ENCODE data around the gene CCNA2.

The CCNA2 gene

DNA sequence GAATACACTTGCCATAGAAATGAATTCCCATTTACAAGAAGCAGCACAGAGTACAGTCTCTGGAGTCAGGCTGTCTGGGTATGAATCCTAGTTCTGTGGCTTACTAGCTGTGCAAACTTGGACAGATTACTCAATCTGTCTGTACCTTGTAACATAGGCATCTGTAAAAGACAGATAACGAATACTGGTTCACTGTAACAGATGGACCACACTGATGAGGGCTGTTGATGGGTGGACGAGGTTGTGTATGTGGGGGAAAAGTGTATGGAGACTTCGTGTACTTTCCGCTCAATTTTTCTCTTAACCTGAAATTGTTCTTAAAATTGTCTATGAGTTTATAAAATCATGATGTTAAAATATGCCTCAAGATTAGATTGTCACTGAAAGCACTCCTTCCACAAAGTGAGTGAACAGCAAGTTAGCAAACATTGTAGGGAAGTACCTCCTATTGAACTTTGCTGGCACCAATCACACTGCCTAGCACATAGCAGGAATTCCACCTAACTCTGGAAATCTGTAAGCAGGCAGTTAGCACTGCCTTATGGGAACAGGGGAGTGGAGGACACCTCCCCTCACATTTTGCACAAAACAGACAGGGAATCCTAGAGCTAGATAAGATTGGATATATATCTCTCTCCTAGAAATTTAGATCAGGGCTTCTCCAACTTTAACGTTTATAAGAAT lies 29.0 kb downstream of the CCNA2 start:
- no peak for DNase-seq (ENCODE audit: low spot score)
- H3K27ac Mint-ChIP-seq, result peak overlapping the region; percentile 22

DNA sequence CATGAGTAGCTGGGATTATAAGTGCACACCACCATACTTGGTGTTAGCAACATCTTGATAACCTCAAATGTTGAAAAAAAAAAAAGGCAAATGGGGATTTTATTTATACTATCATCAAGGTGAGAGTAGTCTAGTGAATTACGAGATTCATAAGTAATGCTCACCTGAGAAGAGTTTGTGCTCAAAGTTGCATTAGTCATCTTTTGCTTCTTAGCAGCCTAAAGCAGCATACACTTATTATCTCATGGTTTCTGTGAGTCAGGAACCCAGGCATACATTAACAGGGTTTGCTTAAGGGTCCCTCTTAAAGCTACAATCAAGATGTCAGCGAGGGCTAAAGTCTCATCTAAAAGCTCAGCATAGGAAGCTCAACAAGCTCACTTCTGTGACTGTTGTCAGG lies 30.7 kb downstream of the CCNA2 start:
- Mint-ChIP-seq H3K36me3 (ENCODE audit: low read depth) (no peaks in the 10 kb centered on the region), H3K9me3 (no peaks in the 10 kb centered on the region), H3K27me3 (ENCODE audit: low read depth) (peaks cover 6% of the 10 kb centered on the region), H3K27ac (no peak overlapping the region), H3K4me1 (ENCODE audit: low read depth) (peaks cover 27% of the 10 kb centered on the region), H3K4me3 (no peak overlapping the region)
- DNase-seq (ENCODE audit: low spot score), result no peak

More for the DNA sequence above, 29.0 kb downstream of the CCNA2 start:
- Mint-ChIP-seq H3K27me3 (ENCODE audit: low read depth) (peaks cover 6% of the 10 kb centered on the region), H3K4me1 (ENCODE audit: low read depth) (peaks cover 25% of the 10 kb centered on the region), H3K9me3 (no peaks in the 10 kb centered on the region), H3K4me3 (peak overlapping the region; percentile 21), H3K36me3 (ENCODE audit: low read depth) (no peaks in the 10 kb centered on the region)

DNA sequence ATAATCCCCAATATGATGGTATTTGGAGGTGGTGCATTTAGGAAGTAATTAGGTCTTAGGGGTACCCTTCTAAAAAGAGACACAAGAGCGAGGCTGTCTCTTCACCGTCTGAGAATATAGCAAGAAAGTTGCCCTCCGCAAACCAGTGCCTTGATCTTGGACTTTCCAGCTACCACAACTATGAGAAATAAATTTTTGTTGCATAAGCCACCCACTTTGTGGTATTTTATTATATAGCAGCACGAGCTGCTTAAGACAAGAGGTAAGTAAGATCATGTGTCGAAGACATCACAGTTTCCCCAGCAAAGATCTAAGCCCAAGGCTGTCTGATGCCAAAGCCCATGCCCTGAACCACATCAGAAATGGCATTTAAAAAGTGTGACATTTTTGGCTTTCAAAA lies 32.2 kb downstream of the CCNA2 start:
- Mint-ChIP-seq H3K9me3 (no peaks in the 10 kb centered on the region), H3K36me3 (ENCODE audit: low read depth) (no peaks in the 10 kb centered on the region), H3K27ac (no peak overlapping the region), H3K4me3 (no peak overlapping the region), H3K4me1 (ENCODE audit: low read depth) (peaks cover 27% of the 10 kb centered on the region), H3K27me3 (ENCODE audit: low read depth) (peaks cover 6% of the 10 kb centered on the region)
- no peak for DNase-seq (ENCODE audit: low spot score)

- Mint-ChIP-seq H3K4me3 (no peak overlapping the region), H3K9me3 (no peaks in the 10 kb centered on the region), H3K36me3 (ENCODE audit: low read depth) (no peaks in the 10 kb centered on the region), H3K4me1 (ENCODE audit: low read depth) (peaks cover 23% of the 10 kb centered on the region), H3K27me3 (ENCODE audit: low read depth) (peaks cover 6% of the 10 kb centered on the region), H3K27ac (no peak overlapping the region)
- DNase-seq (ENCODE audit: low spot score), result no peak
Measured at GRCh38 chr4:121790976-121791375, 32.7 kb downstream of the CCNA2 start.

- Mint-ChIP-seq H3K4me3 (no peak overlapping the region), H3K27ac (no peak overlapping the region), H3K4me1 (ENCODE audit: low read depth) (peaks cover 16% of the 10 kb centered on the region), H3K27me3 (ENCODE audit: low read depth) (peaks cover 9% of the 10 kb centered on the region), H3K36me3 (ENCODE audit: low read depth) (no peaks in the 10 kb centered on the region), H3K9me3 (no peaks in the 10 kb centered on the region)
- no peak for DNase-seq (ENCODE audit: low spot score)
Measured at GRCh38 chr4:121789960-121790829, 33.5 kb downstream of the CCNA2 start.

DNA sequence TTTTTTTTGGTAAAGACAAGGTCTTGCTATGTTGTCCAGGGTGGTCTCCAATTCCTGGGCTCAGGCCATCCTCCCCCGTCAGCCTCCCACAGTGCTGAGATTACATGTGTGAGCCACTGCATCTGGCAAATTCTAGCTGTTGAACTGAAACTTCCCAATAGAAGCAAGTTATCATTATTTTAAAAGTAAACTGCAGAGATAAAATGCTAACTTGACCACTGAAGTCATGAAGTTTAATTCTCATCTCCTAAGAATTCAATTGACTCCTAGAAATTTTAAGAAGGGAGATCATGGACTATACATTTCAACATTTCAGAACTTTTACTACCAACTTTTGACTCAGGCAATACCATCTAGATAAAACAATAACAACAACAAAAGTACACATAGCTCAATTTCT lies 34.2 kb downstream of the CCNA2 start:
- H3K4me3 Mint-ChIP-seq, result peak overlapping the region; percentile 26
- no peak overlapping the region for H3K27ac Mint-ChIP-seq
- H3K9me3 Mint-ChIP-seq, result no peaks in the 10 kb centered on the region
- DNase-seq (ENCODE audit: low spot score), result no peak
- peaks cover 11% of the 10 kb centered on the region for H3K4me1 Mint-ChIP-seq (ENCODE audit: low read depth)
- no peaks in the 10 kb centered on the region for H3K36me3 Mint-ChIP-seq (ENCODE audit: low read depth)
- peaks cover 16% of the 10 kb centered on the region for H3K27me3 Mint-ChIP-seq (ENCODE audit: low read depth)

DNA sequence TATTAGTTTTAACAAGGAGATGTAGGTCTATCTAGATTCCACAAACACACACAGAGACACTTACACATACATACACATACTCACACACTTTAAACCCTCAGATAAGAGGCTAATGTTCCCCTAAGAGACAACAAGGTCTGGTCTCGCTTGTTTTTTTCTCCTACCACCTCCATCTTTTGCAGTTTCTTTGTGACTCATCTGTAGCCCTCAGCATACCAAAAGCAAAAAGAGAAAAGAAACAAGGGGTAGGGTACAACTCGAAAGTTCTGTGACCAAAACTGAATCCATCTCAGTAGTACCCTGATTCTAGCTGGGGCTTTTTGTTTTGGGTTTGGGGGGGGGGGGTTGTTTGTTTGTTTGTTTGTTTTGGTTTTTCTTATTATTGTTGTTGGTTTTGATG lies 34.8 kb downstream of the CCNA2 start:
- DNase-seq (ENCODE audit: low spot score), result no peak
- no peak overlapping the region for H3K27ac Mint-ChIP-seq
- H3K9me3 Mint-ChIP-seq, result no peaks in the 10 kb centered on the region
- H3K4me3 Mint-ChIP-seq, result no peak overlapping the region
- no peaks in the 10 kb centered on the region for H3K36me3 Mint-ChIP-seq (ENCODE audit: low read depth)
- H3K4me1 Mint-ChIP-seq (ENCODE audit: low read depth), result peaks cover 9% of the 10 kb centered on the region
- peaks cover 20% of the 10 kb centered on the region for H3K27me3 Mint-ChIP-seq (ENCODE audit: low read depth)

- H3K4me3 Mint-ChIP-seq, result no peak overlapping the region
- no peak overlapping the region for H3K27ac Mint-ChIP-seq
- H3K36me3 Mint-ChIP-seq (ENCODE audit: low read depth), result no peaks in the 10 kb centered on the region
- no peaks in the 10 kb centered on the region for H3K9me3 Mint-ChIP-seq
- DNase-seq (ENCODE audit: low spot score), result no peak
- H3K4me1 Mint-ChIP-seq (ENCODE audit: low read depth), result peaks cover 9% of the 10 kb centered on the region
- peaks cover 32% of the 10 kb centered on the region for H3K27me3 Mint-ChIP-seq (ENCODE audit: low read depth)
Measured at GRCh38 chr4:121786221-121786620, 37.5 kb downstream of the CCNA2 start.

DNA sequence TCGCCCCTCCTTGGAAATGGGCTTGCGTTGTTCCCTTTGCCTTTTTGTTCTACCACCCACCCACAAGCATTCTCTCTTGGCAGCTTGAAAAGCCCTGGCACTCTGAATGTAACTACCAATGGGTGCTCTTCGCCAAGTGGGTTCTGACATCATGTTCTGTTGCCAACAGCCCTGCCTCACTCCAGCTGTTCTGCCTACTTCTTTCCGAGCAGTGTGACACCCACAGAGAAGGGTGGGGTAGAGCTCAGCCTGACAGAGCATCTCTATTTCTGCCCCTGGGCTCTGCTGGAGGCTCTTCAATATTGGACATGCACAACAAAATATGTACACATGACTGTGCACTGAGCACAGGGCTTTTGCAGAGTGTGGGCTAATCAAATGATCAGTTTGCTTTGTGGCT lies 38.2 kb downstream of the CCNA2 start:
- Mint-ChIP-seq H3K36me3 (ENCODE audit: low read depth) (no peaks in the 10 kb centered on the region), H3K9me3 (no peaks in the 10 kb centered on the region), H3K27ac (no peak overlapping the region), H3K4me3 (no peak overlapping the region), H3K27me3 (ENCODE audit: low read depth) (peaks cover 36% of the 10 kb centered on the region), H3K4me1 (ENCODE audit: low read depth) (peaks cover 9% of the 10 kb centered on the region)
- no peak for DNase-seq (ENCODE audit: low spot score)

DNA sequence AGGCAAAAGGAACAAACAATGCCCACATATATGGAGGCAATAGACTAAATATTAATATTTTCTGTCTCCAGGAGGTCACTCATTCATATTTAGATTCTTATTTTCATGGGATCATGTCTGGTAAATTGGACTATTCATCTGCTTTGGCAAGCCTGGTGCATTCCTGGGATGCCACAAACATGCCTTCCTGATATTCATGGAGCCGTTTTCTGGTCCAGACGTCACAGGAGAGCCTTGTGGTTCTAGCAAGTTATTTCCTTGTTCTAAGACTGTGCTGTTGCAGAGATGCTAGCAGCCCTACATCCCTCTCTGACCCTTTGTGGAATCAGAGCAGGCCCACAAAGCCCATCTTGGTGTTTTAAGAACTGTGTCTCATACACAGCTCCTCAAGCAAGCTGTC lies 38.7 kb downstream of the CCNA2 start:
- Mint-ChIP-seq H3K36me3 (ENCODE audit: low read depth) (no peaks in the 10 kb centered on the region), H3K9me3 (no peaks in the 10 kb centered on the region), H3K27me3 (ENCODE audit: low read depth) (peaks cover 38% of the 10 kb centered on the region), H3K4me1 (ENCODE audit: low read depth) (peaks cover 9% of the 10 kb centered on the region), H3K27ac (no peak overlapping the region), H3K4me3 (no peak overlapping the region)
- no peak for DNase-seq (ENCODE audit: low spot score)

DNA sequence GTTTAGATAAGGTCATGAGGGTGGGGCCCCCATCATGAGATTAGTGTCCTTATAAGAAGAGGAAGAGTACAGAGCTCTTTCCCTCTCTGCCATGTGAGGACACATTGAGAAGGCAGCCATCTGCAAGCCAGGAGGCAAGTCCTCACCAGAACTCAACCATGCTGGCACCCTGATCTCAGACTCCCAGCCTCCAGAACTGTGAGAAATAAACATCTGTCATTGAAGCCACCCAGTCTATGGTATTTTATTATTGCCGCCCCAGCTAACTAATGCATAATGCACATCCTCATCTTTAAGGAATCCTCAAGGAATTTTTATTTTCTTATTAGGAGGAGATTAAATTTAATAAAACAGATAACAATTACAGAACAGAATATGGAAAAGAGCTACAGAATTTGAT lies 39.3 kb downstream of the CCNA2 start:
- no peaks in the 10 kb centered on the region for H3K9me3 Mint-ChIP-seq
- H3K4me1 Mint-ChIP-seq (ENCODE audit: low read depth), result peaks cover 8% of the 10 kb centered on the region
- no peak overlapping the region for H3K4me3 Mint-ChIP-seq
- no peak for DNase-seq (ENCODE audit: low spot score)
- H3K36me3 Mint-ChIP-seq (ENCODE audit: low read depth), result no peaks in the 10 kb centered on the region
- H3K27me3 Mint-ChIP-seq (ENCODE audit: low read depth), result peaks cover 41% of the 10 kb centered on the region
- no peak overlapping the region for H3K27ac Mint-ChIP-seq

DNA sequence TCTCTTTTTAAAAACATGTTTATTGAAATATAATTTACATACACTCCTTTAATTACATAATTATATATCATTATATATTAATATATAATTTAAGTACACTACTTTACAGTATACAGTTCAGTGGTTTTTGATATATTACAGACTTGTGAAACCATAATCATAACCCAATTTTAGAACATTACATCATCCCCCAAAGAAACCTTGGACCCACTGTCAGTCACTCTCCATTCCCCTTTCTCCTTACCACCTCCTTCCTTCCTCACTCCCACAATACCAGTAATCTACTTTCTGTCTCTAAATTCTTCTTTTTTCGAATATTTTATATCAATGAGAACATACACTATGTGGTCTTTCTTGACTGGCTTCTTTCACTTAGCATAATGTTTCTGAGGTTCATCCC lies 40.5 kb downstream of the CCNA2 start:
- Mint-ChIP-seq H3K27me3 (ENCODE audit: low read depth) (peaks cover 41% of the 10 kb centered on the region), H3K27ac (no peak overlapping the region), H3K36me3 (ENCODE audit: low read depth) (no peaks in the 10 kb centered on the region), H3K4me3 (no peak overlapping the region), H3K4me1 (ENCODE audit: low read depth) (no peaks in the 10 kb centered on the region), H3K9me3 (no peaks in the 10 kb centered on the region)
- no peak for DNase-seq (ENCODE audit: low spot score)

- no peak overlapping the region for H3K27ac Mint-ChIP-seq
- DNase-seq (ENCODE audit: low spot score), result no peak
- H3K36me3 Mint-ChIP-seq (ENCODE audit: low read depth), result no peaks in the 10 kb centered on the region
- H3K9me3 Mint-ChIP-seq, result no peaks in the 10 kb centered on the region
- no peak overlapping the region for H3K4me3 Mint-ChIP-seq
- peaks cover 1% of the 10 kb centered on the region for H3K4me1 Mint-ChIP-seq (ENCODE audit: low read depth)
- peaks cover 43% of the 10 kb centered on the region for H3K27me3 Mint-ChIP-seq (ENCODE audit: low read depth)
Measured at GRCh38 chr4:121778991-121779628, 44.6 kb downstream of the CCNA2 start.

DNA sequence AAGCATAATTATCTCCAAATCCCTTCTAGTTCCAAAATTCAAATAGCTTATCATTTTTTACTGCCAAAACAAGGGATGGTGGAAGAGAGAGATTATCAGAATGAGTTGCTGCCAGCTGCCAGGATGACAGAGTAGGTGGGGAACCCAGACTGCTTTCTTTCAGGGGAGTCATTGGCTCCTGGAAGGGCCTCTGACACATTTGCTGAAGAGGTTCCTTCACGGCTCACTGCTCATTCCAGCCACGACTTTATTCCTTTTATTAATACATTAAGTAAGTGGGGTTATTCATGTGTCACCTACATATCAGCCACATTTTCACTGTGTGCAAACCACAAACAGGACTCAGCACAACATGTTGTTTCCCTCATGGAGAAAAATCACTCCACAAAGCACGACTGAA lies 46.1 kb downstream of the CCNA2 start:
- DNase-seq (ENCODE audit: low spot score), result no peak
- Mint-ChIP-seq H3K27me3 (ENCODE audit: low read depth) (peaks cover 40% of the 10 kb centered on the region), H3K4me1 (ENCODE audit: low read depth) (peaks cover 1% of the 10 kb centered on the region), H3K27ac (no peak overlapping the region), H3K4me3 (no peak overlapping the region), H3K36me3 (ENCODE audit: low read depth) (no peaks in the 10 kb centered on the region), H3K9me3 (no peaks in the 10 kb centered on the region)
